Psoas muscle (tissue), 8 donors: Measurements from ENCODE around the gene ADORA2A. TPM values are rescaled to one million over a fixed set of nuclear protein-coding genes. Genes with fewer than 3 reads are reported as not detected.

Experiments
- ATAC-seq, 4 donors: fragments of 200-7000 bp; cut with Tn5 transposase; one replicate each; pipeline ENCODE4 v1.9.1; 2020; ENCODE audit warnings: moderate library complexity in 3 of 4, mild to moderate bottlenecking in 2 of 4
- DNase-seq, 2 donors: peaks; one replicate each; pipeline ENCODE4 v3.0.0-alpha.2; 2020
- H3K27ac ChIP-seq: fragments of 200-600 bp; one replicate; pipeline ENCODE4 v1.8.0; 2022
- H3K27me3 ChIP-seq, 3 donors: fragments of 200-600 bp in 1 of 3; one replicate each; pipeline versions ENCODE4 v1.6.1 to v1.8.0; 2013 to 2022; ENCODE audit warnings: low read length in 2 of 3, mild to moderate bottlenecking in 2 of 3, moderate library complexity in 1 of 3; ENCODE audit not compliant: insufficient read depth in 3 of 3
- H3K36me3 ChIP-seq, 2 donors: fragments of 200-600 bp in 1 of 2; one replicate each; pipeline versions ENCODE4 v1.6.1 to v1.8.0; 2013 to 2022; ENCODE audit warnings: low read depth in 1 of 2, mild to moderate bottlenecking in 1 of 2, moderate library complexity in 1 of 2; ENCODE audit not compliant: insufficient read depth in 1 of 2
- H3K4me1 ChIP-seq: fragments of 200-600 bp; one replicate; pipeline ENCODE4 v1.8.0; 2022
- H3K4me3 ChIP-seq: fragments of 200-600 bp; one replicate; pipeline ENCODE4 v1.8.0; 2022; ENCODE audit warnings: mild to moderate bottlenecking
- H3K9me3 ChIP-seq: fragments of 200-600 bp; one replicate; pipeline ENCODE4 v1.8.0; 2022
- WGBS, 3 donors: extraction: QIAGEN DNeasy Blood & Tissue Kit; methylation state at CpG; one replicate each; pipeline versions ENCODE4 v1.1.6 to v1.1.7; 2013; 5-methylcytosine and 5-hydroxymethylcytosine counted together
- intact Hi-C, 2 donors: fragments of 100-400 bp; cut with DNase I; formaldehyde crosslinking; loops; one replicate each; pipeline versions ENCODE4 v1.11.0 to v1.14.2; 2022
- polyA plus RNA-seq, 3 donors: library from polyadenylated mRNA; stranded (reverse); fragments of 200-250 nt; gene quantifications; one replicate each; pipeline ENCODE4 v1.2.3, GENCODE V29; 2013
- total RNA-seq, 4 donors: library from RNA; stranded (reverse); fragmentation: NEBNext Ultra II Directional in 2 of 4; extraction: Animal tissue kit (Norgen Biotek cat#: 25700) in 2 of 4; gene quantifications; one replicate each; pipeline versions ENCODE4 v1.2.1 to v1.2.4, GENCODE V29; 2021 to 2023
- TF ChIP-seq, protein P1 (sequence below): fragments of 200-600 bp; IDR thresholded peaks from one replicate; pipeline ENCODE4 v1.8.0; 2022; ENCODE audit warnings: antibody characterized with exemption
- donor health status: healthy with polysubstance abuse.
- donor health status: DM: no; HTN: no; CAD: no; lungs with moderate emphysema.
- donor health status: Bipolar disorder and iron deficiency.
- donor health status: healthy.
- donor health status: DM: yes; HTN: yes; CAD: no.
- donor health status: DM: no; HTN: no; CAD: no.
- donor health status: DM: no; HTN: no; CAD: no.
- donor health status: DM: yes; HTN: yes; CAD: no.

ADORA2A gene
- total and polyA plus RNA-seq, 7 donors, result 0.97 to 2.4 (median 1.7) TPM

GRCh38 chr22:24400726-24401596 is 26.4 kb upstream of the ADORA2A start:
- Histone ChIP-seq H3K27me3 (no peaks in the 10 kb centered on the region), H3K9me3 (no peaks in the 10 kb centered on the region), H3K4me1 (peaks cover 42% of the 10 kb centered on the region), H3K27ac (peak overlapping the region; percentile 76), H3K36me3 (peaks cover 0 to 13% of the 10 kb centered on the region in 2 donors), H3K4me3 (no peak overlapping the region)
- intact Hi-C loops, result no loop called here
- DNase-seq, result peak in 1 of 2 donors; percentile 28
- no peak for ATAC-seq
- TF ChIP-seq, protein P1, sequence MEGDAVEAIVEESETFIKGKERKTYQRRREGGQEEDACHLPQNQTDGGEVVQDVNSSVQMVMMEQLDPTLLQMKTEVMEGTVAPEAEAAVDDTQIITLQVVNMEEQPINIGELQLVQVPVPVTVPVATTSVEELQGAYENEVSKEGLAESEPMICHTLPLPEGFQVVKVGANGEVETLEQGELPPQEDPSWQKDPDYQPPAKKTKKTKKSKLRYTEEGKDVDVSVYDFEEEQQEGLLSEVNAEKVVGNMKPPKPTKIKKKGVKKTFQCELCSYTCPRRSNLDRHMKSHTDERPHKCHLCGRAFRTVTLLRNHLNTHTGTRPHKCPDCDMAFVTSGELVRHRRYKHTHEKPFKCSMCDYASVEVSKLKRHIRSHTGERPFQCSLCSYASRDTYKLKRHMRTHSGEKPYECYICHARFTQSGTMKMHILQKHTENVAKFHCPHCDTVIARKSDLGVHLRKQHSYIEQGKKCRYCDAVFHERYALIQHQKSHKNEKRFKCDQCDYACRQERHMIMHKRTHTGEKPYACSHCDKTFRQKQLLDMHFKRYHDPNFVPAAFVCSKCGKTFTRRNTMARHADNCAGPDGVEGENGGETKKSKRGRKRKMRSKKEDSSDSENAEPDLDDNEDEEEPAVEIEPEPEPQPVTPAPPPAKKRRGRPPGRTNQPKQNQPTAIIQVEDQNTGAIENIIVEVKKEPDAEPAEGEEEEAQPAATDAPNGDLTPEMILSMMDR, result no peak
- 61 to 74% (median 68%) methylated on average over 9 of the region's 9 CpGs for WGBS, 3 donors

GRCh38 chr22:24401931-24402367 is 25.4 kb upstream of the ADORA2A start:
- no peaks in the 10 kb centered on the region for H3K27me3 ChIP-seq
- peak overlapping the region; percentile 76 for H3K27ac ChIP-seq
- peaks cover 40% of the 10 kb centered on the region for H3K4me1 ChIP-seq
- no peaks in the 10 kb centered on the region for H3K9me3 ChIP-seq
- DNase-seq, result peak in 1 of 2 donors; percentile 32
- ATAC-seq, result peak; percentile 8 to 33 (median 14)
- intact Hi-C loops, result no loop called here
- TF ChIP-seq, protein P1, result no peak
- no peak overlapping the region for H3K4me3 ChIP-seq
- 53 to 94% (median 83%) methylated on average over 5 of the region's 5 CpGs for WGBS, 3 donors
- peaks cover 0 to 4% of the 10 kb centered on the region in 2 donors for H3K36me3 ChIP-seq

- DNase-seq (peak; percentile 72 to 84), ATAC-seq (peak; percentile 94 to 96 (median 95))
- Histone ChIP-seq H3K4me3 (no peak overlapping the region), H3K9me3 (no peaks in the 10 kb centered on the region), H3K27ac (peak overlapping the region; percentile 76), H3K27me3 (no peaks in the 10 kb centered on the region), H3K36me3 (no peaks in the 10 kb centered on the region), H3K4me1 (peaks cover 36% of the 10 kb centered on the region)
- WGBS, 3 donors, result 10 to 20% (median 11%) methylated on average over 3 of the region's 3 CpGs
- intact Hi-C loops, result no loop called here
- TF ChIP-seq, protein P1, result no peak
These were observed 24.8 kb upstream of the ADORA2A start for GRCh38 chr22:24402460-24403192.

DNA sequence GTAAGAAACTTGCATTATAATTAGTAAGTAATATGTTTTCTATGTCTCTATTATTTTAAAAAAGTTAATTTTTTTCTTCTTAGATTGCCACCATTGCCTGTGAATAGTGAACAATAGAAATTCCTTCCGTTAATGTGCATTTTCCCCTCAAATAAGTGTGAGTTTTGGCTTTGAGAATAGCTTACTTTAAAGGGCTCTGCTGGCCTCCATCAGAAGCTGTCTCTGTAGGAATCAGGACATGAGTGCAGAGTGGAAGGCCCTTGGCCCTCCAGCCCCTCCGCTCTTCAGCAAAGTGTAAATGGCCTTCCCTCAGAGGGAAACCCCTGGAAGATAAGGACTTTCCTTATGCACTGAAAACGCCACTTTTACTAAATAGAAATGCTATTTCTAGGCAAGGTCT is 24.1 kb upstream of the ADORA2A start:
- Histone ChIP-seq H3K4me3 (no peak overlapping the region), H3K4me1 (peaks cover 39% of the 10 kb centered on the region), H3K27ac (peak overlapping the region; percentile 76), H3K36me3 (no peaks in the 10 kb centered on the region), H3K27me3 (no peaks in the 10 kb centered on the region), H3K9me3 (no peaks in the 10 kb centered on the region)
- ATAC-seq, result no peak
- DNase-seq, result no peak
- intact Hi-C loops, result no loop called here
- 94 to 96% (median 95%) methylated on average over 3 of the region's 3 CpGs for whole genome bisulfite sequencing, 3 donors
- TF ChIP-seq, protein P1, result no peak
